Activated T-cell treated with anti-CD3 and anti-CD28 coated beads, Interleukin-2, amount 50 U/mL, for 72 hours (primary cell): ENCODE measurements around the gene NEGR1. TPM values are rescaled to one million over a fixed set of nuclear protein-coding genes. Genes with fewer than 3 reads are reported as not detected.

Experiments
- ATAC-seq, 2 donors: fragments of 150-1000 bp; cut with Tn5 transposase; replicated peaks in 1 of 2; 2 replicates each; pipeline ENCODE4 v1.10.0; 2021; ENCODE audit warnings: moderate library complexity in 2 of 2, mild to moderate bottlenecking in 1 of 2
- DNase-seq, 2 donors: peaks; one replicate each; pipeline ENCODE4 v3.0.0; 2021 to 2022; ENCODE audit warnings: mixed read lengths in 1 of 2
- H3K27ac Mint-ChIP-seq: one replicate; pipeline ENCODE4 v1.8.0; 2022; ENCODE audit warnings: mild to moderate bottlenecking, moderate library complexity, mixed read lengths
- H3K27me3 Mint-ChIP-seq: one replicate; pipeline ENCODE4 v1.8.0; 2022; ENCODE audit warnings: low read depth, mixed read lengths
- H3K36me3 Mint-ChIP-seq, 2 donors: one replicate each; pipeline ENCODE4 v1.8.0; 2022; ENCODE audit warnings: mixed read lengths in 2 of 2, mild to moderate bottlenecking in 1 of 2; ENCODE audit not compliant: insufficient read depth in 2 of 2
- H3K4me1 Mint-ChIP-seq: one replicate; pipeline ENCODE4 v1.8.0; 2022; ENCODE audit warnings: low read depth, mixed read lengths
- H3K4me3 Mint-ChIP-seq, 2 donors: one replicate each; pipeline ENCODE4 v1.8.0; 2022; ENCODE audit warnings: mild to moderate bottlenecking in 2 of 2, mixed read lengths in 2 of 2, moderate library complexity in 2 of 2
- H3K9me3 Mint-ChIP-seq, 2 donors: one replicate each; pipeline ENCODE4 v1.8.0; 2022; ENCODE audit warnings: mixed read lengths in 2 of 2
- total RNA-seq, 2 donors: library from RNA; stranded (reverse); gene quantifications; one replicate each; pipeline ENCODE4 v1.2.3, GENCODE V29; 2022

Gene NEGR1
- total RNA-seq, 2 donors from 2014 or later, result 0.24 TPM; not detected in 1

GRCh38 chr1:71464016-71464415, 818.3 kb downstream of the NEGR1 start:
- Mint-ChIP-seq H3K36me3 (peaks cover 0 to 2% of the 10 kb centered on the region in 2 donors), H3K4me1 (no peaks in the 10 kb centered on the region), H3K4me3 (no peak overlapping the region), H3K27ac (no peak overlapping the region), H3K27me3 (no peaks in the 10 kb centered on the region), H3K9me3 (peaks cover 4 to 5% of the 10 kb centered on the region in 2 donors)
- DNase-seq (no peak), ATAC-seq (no peak)

GRCh38 chr1:71463144-71463543, 819.2 kb downstream of the NEGR1 start:
- H3K36me3 Mint-ChIP-seq, result peaks cover 0 to 2% of the 10 kb centered on the region in 2 donors
- no peaks in the 10 kb centered on the region for H3K27me3 Mint-ChIP-seq
- peaks cover 4 to 5% of the 10 kb centered on the region in 2 donors for H3K9me3 Mint-ChIP-seq
- H3K4me3 Mint-ChIP-seq, result no peak overlapping the region
- no peak overlapping the region for H3K27ac Mint-ChIP-seq
- no peak for ATAC-seq
- H3K4me1 Mint-ChIP-seq, result no peaks in the 10 kb centered on the region
- no peak for DNase-seq

- no peak for DNase-seq
- peaks cover 4 to 5% of the 10 kb centered on the region in 2 donors for H3K9me3 Mint-ChIP-seq
Observed at GRCh38 chr1:71462247-71462646, 820.1 kb downstream of the NEGR1 start.

DNA sequence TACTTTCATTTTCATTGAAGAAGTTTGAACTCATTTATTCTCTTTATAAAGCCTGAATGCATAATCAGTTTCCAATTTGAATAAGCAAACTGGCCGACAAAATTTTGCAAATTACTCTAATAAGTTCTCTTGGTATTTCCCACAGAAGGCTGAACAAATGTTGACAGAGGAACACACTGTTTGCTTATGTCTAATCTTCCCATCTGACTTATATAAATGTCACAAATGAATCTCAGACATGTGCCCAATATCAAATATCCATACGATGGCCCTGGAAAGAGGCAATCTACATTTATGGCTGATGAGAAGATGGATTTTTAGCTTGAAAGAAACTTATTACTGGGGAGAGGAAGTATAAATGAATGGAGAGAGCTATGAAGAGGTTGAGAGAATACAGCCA, 820.9 kb downstream of the NEGR1 start:
- no peak for ATAC-seq
- no peak overlapping the region for H3K27ac Mint-ChIP-seq

More at GRCh38 chr1:71462247-71462646, 820.1 kb downstream of the NEGR1 start:
- no peaks in the 10 kb centered on the region for H3K4me1 Mint-ChIP-seq
- no peaks in the 10 kb centered on the region for H3K27me3 Mint-ChIP-seq
- no peak overlapping the region for H3K4me3 Mint-ChIP-seq
- H3K36me3 Mint-ChIP-seq, result peaks cover 0 to 2% of the 10 kb centered on the region in 2 donors
- no peak overlapping the region for H3K27ac Mint-ChIP-seq
- no peak for ATAC-seq

GRCh38 chr1:71448444-71448843, 833.9 kb downstream of the NEGR1 start:
- H3K27ac Mint-ChIP-seq, result no peak overlapping the region
- H3K27me3 Mint-ChIP-seq, result no peaks in the 10 kb centered on the region
- no peak overlapping the region for H3K4me3 Mint-ChIP-seq
- ATAC-seq, result no peak
- no peaks in the 10 kb centered on the region for H3K4me1 Mint-ChIP-seq
- peaks cover 2 to 3% of the 10 kb centered on the region in 2 donors for H3K9me3 Mint-ChIP-seq
- no peak for DNase-seq
- no peaks in the 10 kb centered on the region for H3K36me3 Mint-ChIP-seq

More for the DNA sequence above, 820.9 kb downstream of the NEGR1 start:
- no peak for DNase-seq
- no peaks in the 10 kb centered on the region for H3K27me3 Mint-ChIP-seq
- H3K36me3 Mint-ChIP-seq, result peaks cover 0 to 2% of the 10 kb centered on the region in 2 donors
- peaks cover 4 to 7% of the 10 kb centered on the region in 2 donors for H3K9me3 Mint-ChIP-seq
- no peak overlapping the region for H3K4me3 Mint-ChIP-seq
- H3K4me1 Mint-ChIP-seq, result no peaks in the 10 kb centered on the region

GRCh38 chr1:71438626-71439025, 843.7 kb downstream of the NEGR1 start:
- ATAC-seq (no peak), DNase-seq (no peak)
- no peak overlapping the region for H3K4me3 Mint-ChIP-seq
- no peaks in the 10 kb centered on the region for H3K9me3 Mint-ChIP-seq
- H3K27me3 Mint-ChIP-seq, result no peaks in the 10 kb centered on the region
- no peaks in the 10 kb centered on the region for H3K4me1 Mint-ChIP-seq
- H3K27ac Mint-ChIP-seq, result no peak overlapping the region
- H3K36me3 Mint-ChIP-seq, result no peaks in the 10 kb centered on the region

- Mint-ChIP-seq H3K36me3 (no peaks in the 10 kb centered on the region), H3K27me3 (no peaks in the 10 kb centered on the region), H3K9me3 (peaks cover 3 to 4% of the 10 kb centered on the region in 2 donors), H3K4me1 (no peaks in the 10 kb centered on the region), H3K4me3 (no peak overlapping the region), H3K27ac (no peak overlapping the region)
- ATAC-seq (no peak), DNase-seq (no peak)
Observed at GRCh38 chr1:71435951-71436350, 846.4 kb downstream of the NEGR1 start.

GRCh38 chr1:71434240-71434639, 848.1 kb downstream of the NEGR1 start:
- peaks cover 3 to 4% of the 10 kb centered on the region in 2 donors for H3K9me3 Mint-ChIP-seq
- H3K4me3 Mint-ChIP-seq, result no peak overlapping the region
- no peak overlapping the region for H3K27ac Mint-ChIP-seq
- no peaks in the 10 kb centered on the region for H3K27me3 Mint-ChIP-seq
- no peaks in the 10 kb centered on the region for H3K4me1 Mint-ChIP-seq
- DNase-seq, result no peak
- no peak for ATAC-seq
- H3K36me3 Mint-ChIP-seq, result no peaks in the 10 kb centered on the region

GRCh38 chr1:71428029-71428428, 854.3 kb downstream of the NEGR1 start:
- H3K9me3 Mint-ChIP-seq, result no peaks in the 10 kb centered on the region
- no peaks in the 10 kb centered on the region for H3K4me1 Mint-ChIP-seq
- H3K36me3 Mint-ChIP-seq, result no peaks in the 10 kb centered on the region
- ATAC-seq, result no peak
- no peak overlapping the region for H3K4me3 Mint-ChIP-seq
- no peak for DNase-seq
- H3K27me3 Mint-ChIP-seq, result no peaks in the 10 kb centered on the region
- H3K27ac Mint-ChIP-seq, result no peak overlapping the region

DNA sequence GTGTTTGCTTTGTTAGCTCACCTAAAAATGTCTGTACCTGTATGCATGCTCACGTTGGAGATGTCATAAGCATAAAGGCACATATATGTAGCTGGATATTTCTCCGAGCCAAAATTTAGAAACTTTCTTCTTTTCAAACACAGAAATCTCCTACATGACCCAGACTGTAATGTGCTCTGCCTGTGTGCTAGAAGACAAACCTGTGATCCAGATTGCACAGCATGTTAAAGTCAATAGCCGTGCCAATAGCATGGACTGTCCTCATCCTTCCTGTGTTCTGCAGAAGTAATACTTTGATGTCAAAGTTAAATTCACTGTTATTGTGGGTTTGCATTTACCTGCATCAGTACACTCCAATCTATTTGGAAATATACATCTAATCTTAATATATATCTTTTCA, 855.3 kb downstream of the NEGR1 start:
- H3K9me3 Mint-ChIP-seq, result no peaks in the 10 kb centered on the region
- no peak overlapping the region for H3K27ac Mint-ChIP-seq
- H3K36me3 Mint-ChIP-seq, result no peaks in the 10 kb centered on the region
- ATAC-seq (no peak), DNase-seq (no peak)
- no peaks in the 10 kb centered on the region for H3K4me1 Mint-ChIP-seq
- no peak overlapping the region for H3K4me3 Mint-ChIP-seq
- H3K27me3 Mint-ChIP-seq, result no peaks in the 10 kb centered on the region

DNA sequence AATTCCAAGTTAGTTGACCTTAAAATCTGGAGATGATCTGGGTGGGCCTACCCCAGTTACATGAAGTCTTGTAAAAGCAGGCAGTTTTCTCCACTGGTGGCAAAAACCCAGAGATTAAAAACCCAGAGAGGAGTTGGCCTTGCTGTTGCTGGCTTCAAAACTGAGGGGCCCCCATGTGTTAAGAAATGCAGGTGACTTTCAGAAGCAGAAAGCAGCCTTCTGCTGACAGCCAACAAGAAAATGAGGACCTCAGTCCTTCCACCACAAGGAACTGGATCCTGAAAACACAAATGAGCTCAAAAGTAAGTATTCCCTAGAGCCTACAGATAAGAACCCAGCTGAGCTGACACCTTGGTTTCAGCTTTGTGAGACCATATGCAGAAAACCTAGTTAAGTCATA, 857.8 kb downstream of the NEGR1 start:
- Mint-ChIP-seq H3K9me3 (no peaks in the 10 kb centered on the region), H3K27ac (no peak overlapping the region), H3K4me3 (no peak overlapping the region), H3K27me3 (no peaks in the 10 kb centered on the region), H3K4me1 (no peaks in the 10 kb centered on the region), H3K36me3 (no peaks in the 10 kb centered on the region)
- no peak for ATAC-seq
- no peak for DNase-seq

DNA sequence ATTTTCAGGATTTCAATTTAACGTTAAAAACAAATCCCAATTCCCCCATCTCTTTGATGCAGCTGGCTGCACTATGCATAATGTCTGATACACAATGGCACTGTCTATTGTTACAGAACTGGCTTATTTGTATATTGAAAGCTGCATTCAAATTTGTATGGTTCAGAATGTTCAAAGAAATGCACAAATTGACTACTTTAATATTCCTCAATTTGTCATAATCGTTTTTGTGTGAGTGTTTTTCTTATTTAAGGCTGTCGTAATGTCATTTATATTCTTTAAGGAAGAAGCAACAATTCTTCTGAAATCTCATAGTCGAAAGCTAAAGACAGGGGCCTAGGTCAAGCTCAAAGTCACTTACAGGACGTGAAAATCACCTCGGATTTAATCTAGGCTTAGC, 860.1 kb downstream of the NEGR1 start:
- Mint-ChIP-seq H3K4me3 (no peak overlapping the region), H3K4me1 (no peaks in the 10 kb centered on the region), H3K9me3 (no peaks in the 10 kb centered on the region), H3K27me3 (no peaks in the 10 kb centered on the region), H3K36me3 (no peaks in the 10 kb centered on the region), H3K27ac (no peak overlapping the region)
- ATAC-seq (no peak), DNase-seq (no peak)

- Mint-ChIP-seq H3K36me3 (no peaks in the 10 kb centered on the region), H3K4me1 (no peaks in the 10 kb centered on the region), H3K9me3 (peaks cover 0 to 3% of the 10 kb centered on the region in 2 donors), H3K4me3 (no peak overlapping the region), H3K27me3 (no peaks in the 10 kb centered on the region), H3K27ac (no peak overlapping the region)
- no peak for ATAC-seq
- DNase-seq, result no peak
Observed at GRCh38 chr1:71417421-71417820, 864.9 kb downstream of the NEGR1 start.

DNA sequence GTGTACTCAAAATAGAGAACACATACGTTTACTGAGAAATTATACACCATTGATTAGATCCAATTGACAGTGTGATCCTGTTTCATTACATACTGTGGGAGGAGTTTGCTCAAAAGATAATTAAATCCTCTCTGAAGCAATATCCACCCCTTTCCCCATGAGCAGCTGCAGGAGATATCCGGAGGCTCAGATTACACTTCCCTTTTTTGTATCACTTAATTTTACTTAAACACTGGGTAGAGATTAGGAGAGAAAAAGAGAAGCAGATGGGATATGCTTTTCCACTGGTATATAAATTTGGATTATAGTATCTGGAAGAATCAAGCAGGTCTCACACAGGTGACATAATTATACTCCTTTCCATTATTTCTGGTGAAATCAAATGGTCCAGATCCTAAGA, 868.2 kb downstream of the NEGR1 start:
- no peaks in the 10 kb centered on the region for H3K4me1 Mint-ChIP-seq
- H3K9me3 Mint-ChIP-seq, result peaks cover 1 to 5% of the 10 kb centered on the region in 2 donors
- no peaks in the 10 kb centered on the region for H3K36me3 Mint-ChIP-seq
- ATAC-seq (no peak), DNase-seq (no peak)
- H3K27ac Mint-ChIP-seq, result no peak overlapping the region
- no peak overlapping the region for H3K4me3 Mint-ChIP-seq
- no peaks in the 10 kb centered on the region for H3K27me3 Mint-ChIP-seq
